K562 (cell line): ENCODE results near the gene DNAJB1. TPM values are rescaled to one million over a fixed set of nuclear protein-coding genes. Genes with fewer than 3 reads are reported as not detected.

Source experiments
- CBX5 ChIP-seq: IDR thresholded peaks from 2 replicates; pipeline ENCODE4 v1.6.1; 2014; ENCODE audit warnings: low read depth, borderline replicate concordance
- GABPB2 ChIP-seq: fragments of 250-450 bp; sonication (Bioruptor Pico); conservative IDR thresholded peaks from 2 replicates; pipeline ENCODE4 v1.5.1; 2021; ENCODE audit warnings: mild to moderate bottlenecking
- HMG20B ChIP-seq: fragments of 250-450 bp; sonication (Bioruptor Pico); IDR thresholded peaks from 2 replicates; pipeline ENCODE4 v1.5.0; 2021; ENCODE audit warnings: mild to moderate bottlenecking
- HNRNPLL ChIP-seq: fragments of 200-400 bp; formaldehyde crosslinking; IDR thresholded peaks from 2 replicates; pipeline ENCODE4 v1.6.1; 2017; ENCODE audit warnings: low read length, low read depth, mild to moderate bottlenecking; ENCODE audit not compliant: poor library complexity, severe bottlenecking
- MCM7 ChIP-seq, 2 experiments: fragments of 450-650 bp; IDR thresholded peaks; 2 replicates each; pipeline ENCODE4 v1.6.1; 2016 to 2018
- MTA3 ChIP-seq: fragments of 450-650 bp; formaldehyde crosslinking; IDR thresholded peaks from 2 replicates; pipeline ENCODE4 v1.6.1; 2017; ENCODE audit warnings: mild to moderate bottlenecking, borderline replicate concordance
- ZNF444 ChIP-seq: fragments of 250-450 bp; sonication (Bioruptor Pico); IDR thresholded peaks from 2 replicates; pipeline ENCODE4 v1.4.0; 2020; ENCODE audit warnings: mild to moderate bottlenecking, moderate library complexity
- polyA plus RNA-seq, 8 experiments: library from polyadenylated mRNA; depleted of rRNA in 4 of 8; stranded (reverse) in 5 of 8; unstranded in 3 of 8; fragments of >200 nt; fragmentation: Nextera tagmentation in 2 of 8; fragmentation: Illumina TruSeq in 1 of 8; extraction: Ambion mirVana in 2 of 8; extraction: Trizol in 1 of 8; gene quantifications; 2 replicates each; pipeline versions ENCODE4 v1.2.1 to v1.2.3, GENCODE V29; 2011 to 2014; ENCODE audit warnings: inconsistent platforms in 1 of 8, missing spikeins in 1 of 8
- total RNA-seq, 7 experiments: library from RNA; depleted of rRNA in 6 of 7; stranded (reverse); fragments of >200 nt in 6 of 7; fragmentation: Illumina TruSeq in 2 of 7; extraction: Trizol in 2 of 7; gene quantifications; 2 replicates each; pipeline versions ENCODE4 v1.2.1 to v1.2.3, GENCODE V29; 2011 to 2021; ENCODE audit warnings: low replicate concordance in 1 of 7
- TF ChIP-seq, protein P1 (sequence below), 2 experiments: fragments of 450-650 bp in 1 of 2; sonication (generic) in 1 of 2; formaldehyde crosslinking in 1 of 2; IDR thresholded peaks; 2 replicates each; pipeline versions ENCODE4 v1.7.1 to v1.9.0; 2016 to 2022; ENCODE audit warnings: inconsistent platforms in 1 of 2, mild to moderate bottlenecking in 1 of 2, missing genetic modification reagents in 1 of 2
- TF ChIP-seq, protein P2 (sequence below): fragments of 450-650 bp; IDR thresholded peaks from 2 replicates; pipeline ENCODE4 v1.7.1; 2018; ENCODE audit warnings: mild to moderate bottlenecking, low read depth; ENCODE audit not compliant: partially characterized antibody
- TF ChIP-seq, protein P3 (sequence below): fragments of 200-800 bp; sonication (Bioruptor generic); IDR thresholded peaks from 2 replicates; pipeline ENCODE4 v1.6.1; 2017; ENCODE audit warnings: missing genetic modification characterization, missing compliant biosample characterization
- TF ChIP-seq, protein P4 (sequence below): fragments of 450-650 bp; formaldehyde crosslinking; IDR thresholded peaks from 2 replicates; pipeline ENCODE4 v1.4.0; 2020; ENCODE audit warnings: mild to moderate bottlenecking
- TF ChIP-seq, protein P5 (sequence below): sonication (generic); formaldehyde crosslinking; IDR thresholded peaks from 2 replicates; pipeline ENCODE4 v1.8.0; 2022; ENCODE audit warnings: missing genetic modification reagents, mild to moderate bottlenecking, borderline replicate concordance

The DNAJB1 gene
- total and polyA plus RNA-seq, 9 of the 15 experiments (the other 6 are each of a cell fraction or from before 2014, with no cell fraction given): 13.2 to 113 (median 62.1) TPM

DNA sequence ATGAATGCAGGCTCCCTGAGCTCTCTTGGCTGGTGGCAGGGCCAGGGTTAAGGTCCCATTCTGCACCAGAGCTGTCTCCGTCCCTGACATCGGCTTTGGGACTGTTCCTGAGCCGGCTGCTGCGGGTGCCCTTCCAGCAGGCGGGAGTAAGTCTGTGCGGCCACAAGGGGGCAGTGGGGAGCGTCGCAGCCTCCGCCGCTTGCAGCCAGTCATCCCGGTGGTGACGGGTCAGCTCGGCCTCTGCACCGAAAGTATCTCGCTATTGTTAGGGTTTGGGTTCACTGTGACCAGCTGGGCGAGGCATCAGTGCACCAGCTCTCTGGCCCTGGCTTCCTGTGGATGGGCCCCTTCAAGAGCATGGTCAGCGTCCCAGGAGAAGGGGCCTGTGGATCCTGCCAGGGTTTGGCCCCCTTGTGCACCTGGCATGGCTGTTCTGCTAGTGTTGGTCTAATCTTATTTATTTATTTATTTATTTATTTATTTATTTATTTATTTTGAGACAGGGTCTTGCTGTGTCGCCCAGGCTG lies 38.5 kb upstream of the DNAJB1 start (continued):
- TF ChIP-seq, protein P1, sequence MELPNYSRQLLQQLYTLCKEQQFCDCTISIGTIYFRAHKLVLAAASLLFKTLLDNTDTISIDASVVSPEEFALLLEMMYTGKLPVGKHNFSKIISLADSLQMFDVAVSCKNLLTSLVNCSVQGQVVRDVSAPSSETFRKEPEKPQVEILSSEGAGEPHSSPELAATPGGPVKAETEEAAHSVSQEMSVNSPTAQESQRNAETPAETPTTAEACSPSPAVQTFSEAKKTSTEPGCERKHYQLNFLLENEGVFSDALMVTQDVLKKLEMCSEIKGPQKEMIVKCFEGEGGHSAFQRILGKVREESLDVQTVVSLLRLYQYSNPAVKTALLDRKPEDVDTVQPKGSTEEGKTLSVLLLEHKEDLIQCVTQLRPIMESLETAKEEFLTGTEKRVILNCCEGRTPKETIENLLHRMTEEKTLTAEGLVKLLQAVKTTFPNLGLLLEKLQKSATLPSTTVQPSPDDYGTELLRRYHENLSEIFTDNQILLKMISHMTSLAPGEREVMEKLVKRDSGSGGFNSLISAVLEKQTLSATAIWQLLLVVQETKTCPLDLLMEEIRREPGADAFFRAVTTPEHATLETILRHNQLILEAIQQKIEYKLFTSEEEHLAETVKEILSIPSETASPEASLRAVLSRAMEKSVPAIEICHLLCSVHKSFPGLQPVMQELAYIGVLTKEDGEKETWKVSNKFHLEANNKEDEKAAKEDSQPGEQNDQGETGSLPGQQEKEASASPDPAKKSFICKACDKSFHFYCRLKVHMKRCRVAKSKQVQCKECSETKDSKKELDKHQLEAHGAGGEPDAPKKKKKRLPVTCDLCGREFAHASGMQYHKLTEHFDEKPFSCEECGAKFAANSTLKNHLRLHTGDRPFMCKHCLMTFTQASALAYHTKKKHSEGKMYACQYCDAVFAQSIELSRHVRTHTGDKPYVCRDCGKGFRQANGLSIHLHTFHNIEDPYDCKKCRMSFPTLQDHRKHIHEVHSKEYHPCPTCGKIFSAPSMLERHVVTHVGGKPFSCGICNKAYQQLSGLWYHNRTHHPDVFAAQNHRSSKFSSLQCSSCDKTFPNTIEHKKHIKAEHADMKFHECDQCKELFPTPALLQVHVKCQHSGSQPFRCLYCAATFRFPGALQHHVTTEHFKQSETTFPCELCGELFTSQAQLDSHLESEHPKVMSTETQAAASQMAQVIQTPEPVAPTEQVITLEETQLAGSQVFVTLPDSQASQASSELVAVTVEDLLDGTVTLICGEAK (IDR thresholded peaks at IDR 0.05): no peak
- TF ChIP-seq, protein P1 (CRISPR knock-in tag; IDR thresholded peaks at IDR 0.05): no peak
- TF ChIP-seq ZNF444 (CRISPR knock-in tag) (no peak), GABPB2 (no peak), HNRNPLL (no peak), HMG20B (CRISPR knock-in tag) (no peak), CBX5 (peak; percentile 35; the same call in 1 of the 2 replicates), MTA3 (no peak), MCM7 (IDR thresholded peaks at IDR 0.05) (no peak)
- TF ChIP-seq, protein P2, sequence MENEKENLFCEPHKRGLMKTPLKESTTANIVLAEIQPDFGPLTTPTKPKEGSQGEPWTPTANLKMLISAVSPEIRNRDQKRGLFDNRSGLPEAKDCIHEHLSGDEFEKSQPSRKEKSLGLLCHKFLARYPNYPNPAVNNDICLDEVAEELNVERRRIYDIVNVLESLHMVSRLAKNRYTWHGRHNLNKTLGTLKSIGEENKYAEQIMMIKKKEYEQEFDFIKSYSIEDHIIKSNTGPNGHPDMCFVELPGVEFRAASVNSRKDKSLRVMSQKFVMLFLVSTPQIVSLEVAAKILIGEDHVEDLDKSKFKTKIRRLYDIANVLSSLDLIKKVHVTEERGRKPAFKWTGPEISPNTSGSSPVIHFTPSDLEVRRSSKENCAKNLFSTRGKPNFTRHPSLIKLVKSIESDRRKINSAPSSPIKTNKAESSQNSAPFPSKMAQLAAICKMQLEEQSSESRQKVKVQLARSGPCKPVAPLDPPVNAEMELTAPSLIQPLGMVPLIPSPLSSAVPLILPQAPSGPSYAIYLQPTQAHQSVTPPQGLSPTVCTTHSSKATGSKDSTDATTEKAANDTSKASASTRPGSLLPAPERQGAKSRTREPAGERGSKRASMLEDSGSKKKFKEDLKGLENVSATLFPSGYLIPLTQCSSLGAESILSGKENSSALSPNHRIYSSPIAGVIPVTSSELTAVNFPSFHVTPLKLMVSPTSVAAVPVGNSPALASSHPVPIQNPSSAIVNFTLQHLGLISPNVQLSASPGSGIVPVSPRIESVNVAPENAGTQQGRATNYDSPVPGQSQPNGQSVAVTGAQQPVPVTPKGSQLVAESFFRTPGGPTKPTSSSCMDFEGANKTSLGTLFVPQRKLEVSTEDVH: no peak
- TF ChIP-seq, protein P3, sequence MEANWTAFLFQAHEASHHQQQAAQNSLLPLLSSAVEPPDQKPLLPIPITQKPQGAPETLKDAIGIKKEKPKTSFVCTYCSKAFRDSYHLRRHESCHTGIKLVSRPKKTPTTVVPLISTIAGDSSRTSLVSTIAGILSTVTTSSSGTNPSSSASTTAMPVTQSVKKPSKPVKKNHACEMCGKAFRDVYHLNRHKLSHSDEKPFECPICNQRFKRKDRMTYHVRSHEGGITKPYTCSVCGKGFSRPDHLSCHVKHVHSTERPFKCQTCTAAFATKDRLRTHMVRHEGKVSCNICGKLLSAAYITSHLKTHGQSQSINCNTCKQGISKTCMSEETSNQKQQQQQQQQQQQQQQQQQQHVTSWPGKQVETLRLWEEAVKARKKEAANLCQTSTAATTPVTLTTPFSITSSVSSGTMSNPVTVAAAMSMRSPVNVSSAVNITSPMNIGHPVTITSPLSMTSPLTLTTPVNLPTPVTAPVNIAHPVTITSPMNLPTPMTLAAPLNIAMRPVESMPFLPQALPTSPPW (CRISPR knock-in tag): peak; percentile 24; the same call in 1 of the 2 replicates
- TF ChIP-seq, protein P4, sequence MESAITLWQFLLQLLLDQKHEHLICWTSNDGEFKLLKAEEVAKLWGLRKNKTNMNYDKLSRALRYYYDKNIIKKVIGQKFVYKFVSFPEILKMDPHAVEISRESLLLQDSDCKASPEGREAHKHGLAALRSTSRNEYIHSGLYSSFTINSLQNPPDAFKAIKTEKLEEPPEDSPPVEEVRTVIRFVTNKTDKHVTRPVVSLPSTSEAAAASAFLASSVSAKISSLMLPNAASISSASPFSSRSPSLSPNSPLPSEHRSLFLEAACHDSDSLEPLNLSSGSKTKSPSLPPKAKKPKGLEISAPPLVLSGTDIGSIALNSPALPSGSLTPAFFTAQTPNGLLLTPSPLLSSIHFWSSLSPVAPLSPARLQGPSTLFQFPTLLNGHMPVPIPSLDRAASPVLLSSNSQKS (CRISPR knock-in tag): no peak
- TF ChIP-seq, protein P5, sequence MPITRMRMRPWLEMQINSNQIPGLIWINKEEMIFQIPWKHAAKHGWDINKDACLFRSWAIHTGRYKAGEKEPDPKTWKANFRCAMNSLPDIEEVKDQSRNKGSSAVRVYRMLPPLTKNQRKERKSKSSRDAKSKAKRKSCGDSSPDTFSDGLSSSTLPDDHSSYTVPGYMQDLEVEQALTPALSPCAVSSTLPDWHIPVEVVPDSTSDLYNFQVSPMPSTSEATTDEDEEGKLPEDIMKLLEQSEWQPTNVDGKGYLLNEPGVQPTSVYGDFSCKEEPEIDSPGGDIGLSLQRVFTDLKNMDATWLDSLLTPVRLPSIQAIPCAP (CRISPR knock-in tag): no peak
